Neural progenitor cell (in vitro differentiated cells): ENCODE measurements around the gene DMTF1. TPM values are rescaled to one million over a fixed set of nuclear protein-coding genes. Genes with fewer than 3 reads are reported as not detected.

Source experiments
- DNase-seq: peaks from one replicate; pipeline ENCODE4 v3.0.0-alpha.2; 2016; ENCODE audit warnings: low spot score
- H2AFZ ChIP-seq: fragments of 200-600 bp; sonication (generic); replicated peaks from 2 replicates; pipeline ENCODE4 v1.6.1; 2016; ENCODE audit warnings: antibody characterized with exemption
- H3F3A ChIP-seq: fragments of 200-600 bp; sonication (generic); 2 replicates; pipeline ENCODE4 v1.6.1; 2016; ENCODE audit warnings: antibody characterized with exemption, low read depth
- H3K27ac ChIP-seq: fragments of 200-600 bp; sonication (generic); 2 replicates; pipeline ENCODE4 v1.5.1; 2016; ENCODE audit warnings: mild to moderate bottlenecking
- H3K27me3 ChIP-seq: fragments of 200-600 bp; sonication (generic); 2 replicates; pipeline ENCODE4 v1.6.1; 2016; ENCODE audit warnings: mild to moderate bottlenecking, moderate library complexity
- H3K36me3 ChIP-seq: fragments of 200-600 bp; sonication (generic); 2 replicates; pipeline ENCODE4 v1.5.1; 2016
- H3K4me1 ChIP-seq: fragments of 200-600 bp; sonication (generic); 2 replicates; pipeline ENCODE4 v1.6.1; 2016; ENCODE audit warnings: mixed run types
- H3K4me2 ChIP-seq: fragments of 200-600 bp; sonication (generic); 2 replicates; pipeline ENCODE4 v1.6.1; 2016
- H3K4me3 ChIP-seq: fragments of 200-600 bp; sonication (generic); 2 replicates; pipeline ENCODE4 v1.5.1; 2016
- H3K79me2 ChIP-seq: fragments of 200-600 bp; sonication (generic); 2 replicates; pipeline ENCODE4 v1.6.1; 2016; ENCODE audit warnings: low read depth
- H3K9ac ChIP-seq: fragments of 200-600 bp; sonication (generic); 2 replicates; pipeline ENCODE4 v1.6.1; 2016
- H3K9me3 ChIP-seq: fragments of 200-600 bp; sonication (generic); 2 replicates; pipeline ENCODE4 v1.5.1; 2016; ENCODE audit warnings: low read depth
- H4K20me1 ChIP-seq: fragments of 200-600 bp; sonication (generic); 2 replicates; pipeline ENCODE4 v1.6.1; 2016; ENCODE audit warnings: low read depth
- H3K27ac Mint-ChIP-seq: 3 replicates; pipeline ENCODE4 v1.8.0; 2021; ENCODE audit warnings: mixed read lengths
- H3K27me3 Mint-ChIP-seq: 2 replicates; pipeline ENCODE4 v1.8.0; 2022; ENCODE audit warnings: low read depth, mild to moderate bottlenecking, inconsistent platforms, moderate library complexity, mixed read lengths; ENCODE audit not compliant: insufficient read depth
- H3K36me3 Mint-ChIP-seq: 3 replicates; pipeline ENCODE4 v1.8.0; 2021; ENCODE audit warnings: mixed read lengths
- H3K4me1 Mint-ChIP-seq: 3 replicates; pipeline ENCODE4 v1.8.0; 2021; ENCODE audit warnings: mixed read lengths
- H3K4me3 Mint-ChIP-seq: 3 replicates; pipeline ENCODE4 v1.8.0; 2021; ENCODE audit warnings: mild to moderate bottlenecking, moderate library complexity, mixed read lengths
- H3K9me3 Mint-ChIP-seq: 3 replicates; pipeline ENCODE4 v1.8.0; 2020; ENCODE audit warnings: mixed read lengths
- EZH2 ChIP-seq: fragments of 200-600 bp; sonication (generic); IDR thresholded peaks from 2 replicates; pipeline ENCODE4 v1.6.1; 2017; ENCODE audit warnings: antibody characterized with exemption, mild to moderate bottlenecking, moderate library complexity
- EZH2phosphoT487 ChIP-seq: fragments of 200-600 bp; sonication (generic); IDR thresholded peaks from 2 replicates; pipeline ENCODE4 v1.6.1; 2017; ENCODE audit warnings: antibody characterized with exemption
- total RNA-seq: library from RNA; depleted of rRNA; stranded (reverse); fragments of >200 nt; gene quantifications from 2 replicates; pipeline ENCODE4 v1.2.3, GENCODE V29; 2015; ENCODE audit warnings: low replicate concordance
- TF ChIP-seq, protein P1 (sequence below): fragments of 200-600 bp; sonication (generic); IDR thresholded peaks from 2 replicates; pipeline ENCODE4 v1.5.1; 2017; ENCODE audit warnings: antibody characterized with exemption, mild to moderate bottlenecking

The DMTF1 gene
- total RNA-seq, 1 donor from 2014 or later = 176 TPM

DNA sequence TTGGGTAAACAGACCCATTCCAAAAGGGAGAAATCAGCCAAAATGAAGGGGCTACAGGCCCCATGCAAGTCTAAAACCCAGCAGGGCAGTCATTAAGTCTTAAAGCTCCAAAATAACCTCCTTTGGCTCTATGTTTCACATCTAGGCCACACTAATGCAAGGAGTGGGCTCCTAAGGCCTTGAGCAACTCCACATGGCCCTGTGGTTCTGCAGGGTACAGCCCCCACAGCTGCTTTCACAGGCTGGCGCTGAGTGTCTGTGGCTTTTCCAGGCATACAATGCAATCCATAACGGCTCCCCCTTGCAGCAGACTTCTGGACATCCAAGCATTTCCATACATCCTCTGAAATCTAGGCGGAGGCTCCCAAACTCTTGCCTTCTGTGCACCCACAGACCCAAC is 58.3 kb downstream of the DMTF1 start:
- no peak for DNase-seq
- no peak overlapping the region for H3K4me3 Mint-ChIP-seq
- H3K9me3 ChIP-seq = peaks cover 5% of the 10 kb centered on the region
- H3K79me2 ChIP-seq = peaks cover 14% of the 10 kb centered on the region
- H3K9ac ChIP-seq = no peak overlapping the region
- H3K27ac ChIP-seq = no peak overlapping the region
- no peak overlapping the region for H2AFZ ChIP-seq
- H3K4me1 ChIP-seq = no peaks in the 10 kb centered on the region
- no peak overlapping the region for H3K4me2 ChIP-seq
- TF ChIP-seq EZH2 = no peak
- H3K36me3 Mint-ChIP-seq = peaks cover 38% of the 10 kb centered on the region
- H3K27me3 Mint-ChIP-seq = peaks cover 2% of the 10 kb centered on the region
- no peaks in the 10 kb centered on the region for H3K4me1 Mint-ChIP-seq
- no peaks in the 10 kb centered on the region for H4K20me1 ChIP-seq
- H3K36me3 ChIP-seq = no peaks in the 10 kb centered on the region
- H3F3A ChIP-seq = no peaks in the 10 kb centered on the region
- H3K9me3 Mint-ChIP-seq = peaks cover 18% of the 10 kb centered on the region
- no peaks in the 10 kb centered on the region for H3K27me3 ChIP-seq
- no peak overlapping the region for H3K4me3 ChIP-seq
- H3K27ac Mint-ChIP-seq = no peak overlapping the region

- H4K20me1 ChIP-seq = no peaks in the 10 kb centered on the region
- no peak overlapping the region for H3K27ac Mint-ChIP-seq
Observed at GRCh38 chr7:87212498-87212897, 60.2 kb downstream of the DMTF1 start.

GRCh38 chr7:87213252-87213651 is 61.0 kb downstream of the DMTF1 start:
- DNase-seq = no peak
- Histone ChIP-seq H3K9ac (no peak overlapping the region), H3K27ac (no peak overlapping the region), H3K4me2 (no peak overlapping the region), H3K9me3 (no peaks in the 10 kb centered on the region), H3F3A (no peaks in the 10 kb centered on the region), H3K4me1 (no peaks in the 10 kb centered on the region), H3K36me3 (no peaks in the 10 kb centered on the region), H3K4me3 (no peak overlapping the region), H2AFZ (no peak overlapping the region), H3K79me2 (peaks cover 13% of the 10 kb centered on the region), H4K20me1 (peaks cover 5% of the 10 kb centered on the region), H3K27me3 (no peaks in the 10 kb centered on the region)
- Mint-ChIP-seq H3K4me3 (no peak overlapping the region), H3K36me3 (peaks cover 28% of the 10 kb centered on the region), H3K27me3 (peaks cover 2% of the 10 kb centered on the region), H3K9me3 (peaks cover 4% of the 10 kb centered on the region), H3K4me1 (peaks cover 12% of the 10 kb centered on the region), H3K27ac (no peak overlapping the region)
- TF ChIP-seq EZH2phosphoT487 (no peak), EZH2 (no peak)
- TF ChIP-seq, protein P1, sequence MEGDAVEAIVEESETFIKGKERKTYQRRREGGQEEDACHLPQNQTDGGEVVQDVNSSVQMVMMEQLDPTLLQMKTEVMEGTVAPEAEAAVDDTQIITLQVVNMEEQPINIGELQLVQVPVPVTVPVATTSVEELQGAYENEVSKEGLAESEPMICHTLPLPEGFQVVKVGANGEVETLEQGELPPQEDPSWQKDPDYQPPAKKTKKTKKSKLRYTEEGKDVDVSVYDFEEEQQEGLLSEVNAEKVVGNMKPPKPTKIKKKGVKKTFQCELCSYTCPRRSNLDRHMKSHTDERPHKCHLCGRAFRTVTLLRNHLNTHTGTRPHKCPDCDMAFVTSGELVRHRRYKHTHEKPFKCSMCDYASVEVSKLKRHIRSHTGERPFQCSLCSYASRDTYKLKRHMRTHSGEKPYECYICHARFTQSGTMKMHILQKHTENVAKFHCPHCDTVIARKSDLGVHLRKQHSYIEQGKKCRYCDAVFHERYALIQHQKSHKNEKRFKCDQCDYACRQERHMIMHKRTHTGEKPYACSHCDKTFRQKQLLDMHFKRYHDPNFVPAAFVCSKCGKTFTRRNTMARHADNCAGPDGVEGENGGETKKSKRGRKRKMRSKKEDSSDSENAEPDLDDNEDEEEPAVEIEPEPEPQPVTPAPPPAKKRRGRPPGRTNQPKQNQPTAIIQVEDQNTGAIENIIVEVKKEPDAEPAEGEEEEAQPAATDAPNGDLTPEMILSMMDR = no peak

More at GRCh38 chr7:87212498-87212897, 60.2 kb downstream of the DMTF1 start:
- H3K9ac ChIP-seq = no peak overlapping the region
- H3K4me1 ChIP-seq = no peaks in the 10 kb centered on the region
- no peak for DNase-seq
- H3F3A ChIP-seq = no peaks in the 10 kb centered on the region
- no peak overlapping the region for H3K27ac ChIP-seq
- Mint-ChIP-seq H3K36me3 (peaks cover 36% of the 10 kb centered on the region), H3K9me3 (peaks cover 9% of the 10 kb centered on the region), H3K27me3 (peaks cover 2% of the 10 kb centered on the region), H3K4me1 (peaks cover 7% of the 10 kb centered on the region), H3K4me3 (no peak overlapping the region)
- H3K4me2 ChIP-seq = no peak overlapping the region
- H2AFZ ChIP-seq = no peak overlapping the region
- TF ChIP-seq EZH2phosphoT487 (no peak), EZH2 (no peak)
- TF ChIP-seq, protein P1 = no peak
- no peaks in the 10 kb centered on the region for H3K36me3 ChIP-seq
- no peak overlapping the region for H3K4me3 ChIP-seq
- no peaks in the 10 kb centered on the region for H3K27me3 ChIP-seq
- H3K79me2 ChIP-seq = peaks cover 9% of the 10 kb centered on the region
- no peaks in the 10 kb centered on the region for H3K9me3 ChIP-seq

- H3K36me3 Mint-ChIP-seq = peaks cover 24% of the 10 kb centered on the region
- peaks cover 2% of the 10 kb centered on the region for H3K27me3 Mint-ChIP-seq
- Histone ChIP-seq H3K4me1 (no peaks in the 10 kb centered on the region), H3K4me2 (no peak overlapping the region), H3K9ac (no peak overlapping the region), H3K27me3 (no peaks in the 10 kb centered on the region), H3K4me3 (no peak overlapping the region), H4K20me1 (peaks cover 11% of the 10 kb centered on the region), H3K36me3 (no peaks in the 10 kb centered on the region), H3K9me3 (no peaks in the 10 kb centered on the region), H3K27ac (no peak overlapping the region), H3F3A (no peaks in the 10 kb centered on the region), H3K79me2 (peaks cover 18% of the 10 kb centered on the region), H2AFZ (no peak overlapping the region)
- peaks cover 17% of the 10 kb centered on the region for H3K4me1 Mint-ChIP-seq
- DNase-seq = no peak
- no peaks in the 10 kb centered on the region for H3K9me3 Mint-ChIP-seq
- no peak for TF ChIP-seq EZH2phosphoT487
- TF ChIP-seq, protein P1 = no peak
- no peak overlapping the region for H3K27ac Mint-ChIP-seq
- H3K4me3 Mint-ChIP-seq = no peak overlapping the region
Observed at GRCh38 chr7:87213811-87214210, 61.6 kb downstream of the DMTF1 start.
